ENCODE data around the gene ZNF329.
"Not testable (repeated sequence)": the region's sequence is repeated elsewhere in the genome, so short reads cannot be mapped to it uniquely, and the experiment has no call there.

Gene ZNF329

DNA sequence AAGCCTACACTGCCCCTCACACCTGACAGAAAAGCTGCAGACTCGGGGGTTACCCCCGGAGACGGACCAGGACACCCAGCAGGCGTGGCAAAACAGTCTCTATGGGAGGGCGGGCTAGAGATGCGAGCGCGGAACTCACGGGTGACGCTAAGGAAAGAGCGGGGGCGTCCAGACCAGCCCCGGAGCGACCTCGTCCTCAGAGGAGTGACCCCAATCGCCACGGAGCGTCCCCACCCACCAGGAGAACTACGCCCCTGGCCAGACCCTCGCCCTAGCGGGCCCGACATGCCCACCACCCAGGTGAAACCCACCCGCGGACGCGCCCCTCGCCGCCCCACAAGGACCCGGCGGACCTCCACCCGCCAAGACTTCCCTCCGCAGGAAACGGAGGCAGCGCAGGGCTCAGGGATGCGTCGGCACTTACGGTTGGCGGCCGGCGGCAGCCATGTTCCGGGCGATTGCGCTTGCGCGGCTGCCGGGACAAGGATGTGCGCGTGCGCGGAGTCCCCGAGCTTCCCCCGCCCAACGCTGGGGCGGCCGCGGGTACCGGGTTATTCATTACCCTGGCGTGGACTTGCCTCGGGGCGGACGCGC lies at the start of gene ZNF329:
Gene ZNF329 (minus strand): TSS at position 462 of the 594 bp plus-strand sequence. CDS start 21,286 bp downstream, outside the sequence.
- peak; percentile 69 for DNase-seq

DNA sequence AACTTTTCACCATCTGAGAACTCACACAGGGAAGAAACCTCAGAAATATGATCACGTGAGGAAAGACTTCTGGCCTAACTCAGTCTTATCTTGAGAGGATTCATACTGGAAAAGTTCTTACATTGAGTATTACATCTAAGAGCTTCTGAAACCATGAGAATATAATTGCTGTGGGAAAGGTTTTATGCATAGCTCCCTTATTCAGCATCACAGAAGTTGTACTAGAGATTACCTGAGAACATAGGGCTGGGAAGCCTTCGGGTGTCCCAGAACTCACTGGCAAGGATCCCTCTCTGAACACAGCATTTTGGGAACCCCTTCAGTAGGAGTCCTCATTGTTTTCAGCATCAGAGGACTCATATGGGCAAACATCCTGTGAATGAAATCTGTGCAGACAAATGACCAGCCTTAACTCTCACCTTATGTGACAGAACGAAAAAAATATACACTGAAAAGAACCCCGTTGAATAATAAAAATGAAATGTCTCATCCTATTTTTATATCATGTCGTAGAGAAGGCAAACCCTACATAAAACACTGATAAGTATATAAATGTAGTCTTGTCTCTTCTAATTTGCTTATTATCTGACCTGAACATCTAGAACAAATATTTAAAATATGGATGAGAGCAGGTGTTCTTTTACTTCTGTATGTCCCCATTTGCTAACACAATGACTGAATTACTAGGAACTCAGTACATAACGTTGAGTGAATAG lies 46.5 kb upstream of the ZNF329 start:
- no peak for DNase-seq

DNA sequence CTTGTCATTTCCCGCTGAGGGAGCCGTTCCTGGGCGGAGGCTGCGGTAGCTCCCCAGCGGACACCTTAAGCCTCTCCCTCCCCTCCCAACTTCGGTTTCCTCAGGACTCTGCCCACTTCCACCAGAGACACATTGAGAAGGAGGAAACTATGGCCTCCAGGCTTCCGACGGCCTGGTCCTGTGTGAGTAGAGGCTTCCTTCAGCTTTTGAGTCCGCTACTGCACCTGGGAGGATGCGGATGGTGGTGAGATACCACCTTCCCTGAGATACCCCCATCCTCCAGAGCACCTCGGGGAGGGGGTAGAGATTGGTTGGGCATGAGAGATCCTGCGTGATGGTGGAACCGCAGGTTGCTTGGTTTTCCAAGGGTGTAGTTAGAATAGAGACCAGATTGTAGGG lies 33.2 kb upstream of the ZNF329 start:
- DNase-seq: no peak

DNA sequence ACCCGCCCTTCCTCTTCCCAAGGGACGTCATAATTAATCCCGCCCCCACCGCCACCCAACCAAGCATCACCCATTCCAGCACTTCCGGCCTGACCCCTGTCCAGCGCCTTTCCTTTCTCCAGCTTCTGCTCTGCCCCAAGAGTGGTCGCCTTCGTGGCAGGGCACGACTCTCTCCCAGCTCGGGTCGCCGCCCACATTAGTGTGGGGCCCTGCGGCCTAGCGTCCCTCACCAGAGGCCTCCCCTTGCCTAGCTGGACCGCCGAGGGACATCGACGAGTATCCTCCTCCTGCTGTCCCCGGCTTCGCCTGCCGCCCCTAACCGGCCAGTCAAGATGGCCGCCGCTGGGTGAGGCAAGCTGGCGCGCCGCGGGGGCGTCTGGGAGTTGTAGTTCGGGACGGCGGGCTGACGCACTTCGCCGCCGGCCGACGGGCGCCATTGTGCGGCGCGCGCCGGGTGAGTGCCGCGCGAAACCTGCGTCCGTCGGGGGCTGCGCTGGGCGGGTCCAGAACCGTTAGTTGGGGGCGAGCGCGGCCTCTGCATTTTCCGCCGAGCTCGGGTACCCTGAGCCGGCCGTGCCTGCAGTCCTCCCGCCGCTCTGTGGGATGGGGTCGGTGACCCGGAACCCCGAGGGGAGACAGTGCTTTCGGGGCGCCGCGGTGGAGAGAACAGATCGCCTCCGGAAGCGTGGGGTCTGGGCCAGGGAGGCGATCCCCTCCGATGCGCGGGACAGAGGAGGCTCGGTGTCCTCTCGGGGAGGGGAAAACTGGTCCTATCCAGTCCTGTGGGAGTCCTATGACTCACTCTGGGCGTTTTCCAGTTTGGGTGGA lies 32.6 kb upstream of the ZNF329 start, which contains the start of gene ZNF274:
Gene ZNF274 (plus strand): TSS at position 73 of the 828 bp plus-strand sequence. CDS start 905 bp downstream, outside the sequence.
- DNase-seq: peak; percentile 81

- no peak for DNase-seq
These were observed 32.0 kb upstream of the ZNF329 start for GRCh38 chr19:58182577-58182988.

DNA sequence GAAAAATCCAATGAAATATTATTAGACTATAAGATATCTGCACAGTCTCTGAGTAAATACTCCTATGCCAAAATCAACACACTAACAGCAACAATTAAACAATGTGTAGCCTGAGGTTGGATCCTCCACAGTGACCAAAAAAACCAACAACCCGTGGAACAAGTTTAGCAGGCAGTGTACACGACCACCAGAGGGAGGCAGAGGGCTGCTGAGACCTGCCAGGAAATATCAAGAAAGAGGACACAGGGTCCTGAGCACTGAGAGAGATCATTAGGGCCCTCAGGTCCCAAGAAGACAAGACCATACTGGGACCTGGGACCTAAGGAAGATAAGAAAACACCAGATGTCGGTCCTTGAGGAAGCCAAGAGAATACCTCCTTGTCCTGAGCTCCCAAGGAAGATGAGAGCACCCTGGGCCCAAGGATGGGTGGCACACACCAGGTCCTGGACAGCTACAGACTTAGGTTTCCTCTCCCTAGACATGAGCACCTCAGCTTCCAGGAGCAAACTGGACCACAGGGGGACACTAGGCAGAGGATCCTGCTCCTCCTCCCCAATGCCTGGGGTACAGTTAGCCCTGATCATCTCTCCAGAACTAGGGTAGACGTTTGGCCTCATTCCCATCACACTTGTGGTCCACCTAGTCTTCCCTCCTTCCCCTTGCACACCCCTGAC lies 31.4 kb upstream of the ZNF329 start:
- peak; percentile 2 for DNase-seq

DNA sequence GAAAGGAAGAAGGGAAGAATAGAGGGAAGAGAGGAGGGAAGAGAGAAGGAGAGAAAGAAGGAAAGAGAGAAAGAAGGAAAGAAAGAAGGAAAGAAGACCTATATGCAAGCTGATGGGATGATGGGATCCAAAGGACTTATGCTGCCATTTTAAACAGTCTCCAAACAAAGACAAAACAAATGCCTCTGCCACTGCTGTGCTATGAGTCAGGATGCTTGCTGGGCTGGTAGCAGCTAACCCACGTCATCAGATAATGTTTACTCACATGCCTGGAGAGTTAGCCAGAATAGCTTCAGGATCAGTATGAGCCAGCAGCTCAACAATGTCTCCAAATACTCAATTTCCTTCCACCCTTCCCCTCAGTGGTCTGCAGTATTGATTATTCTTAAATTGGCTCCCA lies 20.3 kb upstream of the ZNF329 start:
- no peak for DNase-seq

GRCh38 chr19:58166708-58167280 lies 16.2 kb upstream of the ZNF329 start:
- DNase-seq: no peak

DNA sequence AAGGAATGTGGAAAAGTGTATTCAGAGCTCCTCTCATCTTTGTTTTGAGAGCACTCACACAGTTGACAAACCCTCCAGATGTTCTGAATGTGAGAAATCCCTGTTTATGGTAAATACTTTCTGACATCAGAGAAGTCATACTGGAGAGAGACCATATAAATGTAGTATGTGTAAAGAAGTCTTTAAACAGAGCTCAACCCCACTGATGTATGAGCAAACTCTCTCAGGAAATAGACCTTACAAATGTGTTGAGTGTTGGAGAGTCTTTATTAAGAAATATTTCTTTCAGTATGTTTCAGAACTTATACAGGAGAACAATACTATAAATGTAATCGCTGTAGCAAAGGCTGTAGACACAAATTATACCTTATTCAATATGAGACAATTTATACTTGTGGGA lies 15.7 kb upstream of the ZNF329 start:
- no peak for DNase-seq

DNA sequence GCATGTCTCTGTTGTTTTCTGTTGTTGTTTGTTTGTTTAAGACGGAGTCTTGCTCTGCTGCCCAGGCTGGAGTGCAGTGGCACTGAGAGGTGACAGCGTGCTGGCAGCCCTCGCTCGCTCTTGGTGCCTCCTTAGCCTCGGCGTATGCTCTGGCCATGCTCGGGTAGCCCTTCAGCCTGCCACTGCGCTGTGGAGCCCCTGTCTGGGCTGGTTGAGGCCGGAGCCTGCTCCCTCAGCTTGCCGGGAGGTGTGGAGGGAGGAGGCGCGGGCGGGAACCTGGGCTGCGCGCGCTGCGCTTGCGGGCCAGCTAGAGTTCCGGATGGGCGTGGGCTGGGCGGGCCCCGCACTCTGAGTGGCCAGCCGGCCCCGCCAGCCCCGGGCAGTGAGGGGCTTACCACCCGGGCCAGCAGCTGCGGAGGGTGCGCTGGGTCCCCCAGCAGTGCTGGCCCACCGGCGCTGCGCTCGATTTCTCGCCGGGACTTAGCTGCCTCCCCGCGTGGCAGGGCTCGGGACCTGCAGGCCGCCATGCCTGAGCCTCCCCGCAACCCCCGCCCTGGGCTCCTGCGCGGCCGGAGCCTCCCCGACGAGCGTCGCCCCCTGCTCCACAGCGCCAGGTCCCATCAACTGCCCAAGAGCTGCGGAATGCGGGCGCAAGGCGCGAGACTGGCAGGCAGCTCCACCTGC lies 6.6 kb upstream of the ZNF329 start:
- no peak for DNase-seq

DNA sequence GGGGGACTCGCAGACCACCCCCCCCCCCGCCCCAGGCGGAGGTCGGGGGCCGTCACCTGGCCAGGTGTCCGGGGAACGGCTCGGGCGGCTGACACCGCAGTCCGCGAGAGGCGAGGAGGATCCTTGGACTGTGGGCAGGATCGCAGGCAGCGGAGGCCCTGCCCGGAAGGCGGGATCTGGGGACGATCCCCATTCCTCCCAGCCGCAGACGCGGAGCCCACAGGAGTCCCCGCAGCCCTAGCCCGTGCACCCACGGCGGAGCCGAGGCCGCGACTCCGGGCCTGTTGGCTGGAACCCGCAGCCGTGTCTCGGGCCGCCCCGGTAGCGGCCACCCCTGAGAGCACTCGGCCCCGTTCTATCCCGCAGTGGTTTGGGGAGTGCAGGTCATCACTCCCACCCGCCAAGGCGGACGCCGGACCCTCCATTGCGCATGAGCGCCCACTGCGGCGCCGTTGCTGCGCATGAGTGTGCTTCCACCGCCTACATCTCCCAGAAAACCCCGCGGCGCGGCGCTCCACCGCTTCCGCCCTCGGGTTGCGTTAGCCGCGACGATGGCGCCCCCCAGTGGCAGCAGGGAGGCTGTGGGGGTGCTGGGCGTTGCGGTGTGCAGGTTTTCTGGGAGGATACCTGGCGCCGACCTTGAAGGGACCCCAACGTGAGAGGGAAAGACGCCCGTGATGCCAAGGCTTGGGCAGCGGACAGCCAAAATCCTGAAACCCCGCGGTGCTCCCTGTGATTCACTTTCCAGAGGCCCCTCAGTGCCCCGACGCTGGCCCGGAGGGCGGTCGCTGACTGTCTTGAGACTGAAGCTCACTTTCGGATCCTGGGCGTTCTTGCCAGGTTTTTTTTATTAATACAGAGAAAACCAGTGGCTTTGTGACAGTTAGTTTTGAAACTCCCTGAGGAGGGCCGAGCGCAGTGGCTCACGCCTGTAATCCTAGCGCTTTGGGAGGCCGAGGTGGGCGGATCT lies 4.4 kb upstream of the ZNF329 start:
- peak; percentile 84 for DNase-seq

DNA sequence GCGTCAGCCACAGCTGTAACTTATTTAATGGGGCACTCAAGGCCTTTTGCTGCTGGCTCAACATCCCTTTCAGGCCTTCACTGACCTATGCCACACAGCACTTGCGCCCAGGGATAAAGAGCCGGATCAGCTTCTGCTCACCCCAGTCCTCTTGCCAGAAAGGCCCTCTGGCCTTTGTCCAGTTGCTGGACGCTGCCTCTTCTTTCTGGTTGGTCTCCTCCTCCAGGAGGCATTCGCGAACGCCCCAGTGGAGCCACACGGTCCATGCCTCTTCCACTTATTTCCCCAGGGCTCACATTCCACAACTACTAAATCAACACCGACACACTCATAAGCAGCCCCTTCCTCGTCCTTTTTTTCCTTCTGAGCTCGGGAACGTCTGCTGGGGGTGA lies 3.7 kb upstream of the ZNF329 start:
- DNase-seq: no peak

GRCh38 chr19:58153386-58153785 lies 2.8 kb upstream of the ZNF329 start:
- DNase-seq: no peak

GRCh38 chr19:58147475-58147874 lies 3.1 kb downstream of the ZNF329 start:
- DNase-seq: not testable (repeated sequence)

- no peak for DNase-seq
These were observed 4.7 kb downstream of the ZNF329 start for GRCh38 chr19:58145849-58146248.

DNA sequence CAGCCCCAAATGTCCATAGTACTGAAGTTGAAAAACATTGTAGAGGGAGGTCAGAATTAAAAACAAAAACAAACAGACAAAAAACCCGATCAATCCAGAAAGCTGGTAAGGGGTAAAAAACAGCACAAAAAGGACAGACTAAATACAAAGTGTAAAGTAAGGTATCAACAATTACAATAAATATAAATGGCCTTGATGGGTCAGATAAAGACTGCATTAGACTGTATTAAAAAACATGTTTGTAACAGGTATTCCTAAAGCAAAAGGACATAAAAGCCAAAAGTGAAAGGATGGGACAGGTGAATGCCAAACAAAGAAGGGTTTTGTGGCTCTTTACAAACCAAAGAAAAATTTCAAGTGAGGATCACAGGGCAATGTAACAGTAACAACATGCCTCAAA lies 16.3 kb downstream of the ZNF329 start:
- no peak for DNase-seq

- no peak for DNase-seq
These were observed 21.3 kb downstream of the ZNF329 start for GRCh38 chr19:58129284-58129683.

- no peak for DNase-seq
These were observed 22.4 kb downstream of the ZNF329 start for GRCh38 chr19:58128041-58128685.

- DNase-seq: no peak
These were observed 27.2 kb downstream of the ZNF329 start for GRCh38 chr19:58123354-58123753.

- DNase-seq: no peak
These were observed 31.4 kb downstream of the ZNF329 start for GRCh38 chr19:58118979-58119733.

All from NCI-H1092 treated with DMSO at 0.1 percent for 48 hours (cell line).